CD4-positive, CD25-positive, alpha-beta regulatory T cell (primary cell): Measurements from ENCODE around the gene MELK. TPM values are rescaled to one million over a fixed set of nuclear protein-coding genes. Genes with fewer than 3 reads are reported as not detected.
A peak's percentile ranks its signal among the peaks of the same experiment; 100 is the strongest.

Experiments
- ATAC-seq, 2 donors: fragments of 150-1000 bp; cut with Tn5 transposase; one replicate each; pipeline ENCODE4 v1.10.0; 2021; ENCODE audit warnings: low read depth in 2 of 2, moderate number of reproducible peaks in 2 of 2, moderate library complexity in 1 of 2
- DNase-seq, 3 donors: peaks; one replicate each; pipeline versions ENCODE4 v3.0.0 to v3.0.0-alpha.2; 2012 to 2022; ENCODE audit warnings: mixed read lengths in 1 of 3
- H3K27ac ChIP-seq: one replicate; pipeline ENCODE4 v1.7.0; 2013; ENCODE audit warnings: mild to moderate bottlenecking, low read length; ENCODE audit not compliant: insufficient read depth, poor library complexity, severe bottlenecking
- H3K27me3 ChIP-seq: one replicate; pipeline ENCODE4 v1.7.0; 2013; ENCODE audit warnings: low read length; ENCODE audit not compliant: control insufficient read depth, insufficient read depth
- H3K36me3 ChIP-seq: one replicate; pipeline ENCODE4 v1.7.0; 2013; ENCODE audit warnings: mild to moderate bottlenecking, low read length, moderate library complexity; ENCODE audit not compliant: control insufficient read depth, insufficient read depth
- H3K4me1 ChIP-seq: 2 replicates; pipeline ENCODE4 v1.7.0; 2013; ENCODE audit warnings: mild to moderate bottlenecking, low read length; ENCODE audit not compliant: insufficient read depth, control insufficient read depth, poor library complexity, severe bottlenecking
- H3K4me3 ChIP-seq: one replicate; pipeline ENCODE4 v1.7.0; 2013; ENCODE audit warnings: low read depth, mild to moderate bottlenecking, low read length, moderate library complexity
- H3K9me3 ChIP-seq, 2 experiments: 1 replicate in 1 of 2; 2 replicates in 1 of 2; pipeline ENCODE4 v1.7.0; 2013; ENCODE audit warnings: low read length in 2 of 2, mild to moderate bottlenecking in 1 of 2, moderate library complexity in 1 of 2; ENCODE audit not compliant: control insufficient read depth in 2 of 2
- H3K27ac Mint-ChIP-seq, 3 donors: one replicate each; pipeline ENCODE4 v1.8.0; 2020 to 2022; ENCODE audit warnings: mild to moderate bottlenecking in 3 of 3, mixed read lengths in 3 of 3, moderate library complexity in 2 of 3
- H3K27me3 Mint-ChIP-seq: one replicate; pipeline ENCODE4 v1.8.0; 2022; ENCODE audit warnings: mild to moderate bottlenecking, mixed read lengths
- H3K36me3 Mint-ChIP-seq: one replicate; pipeline ENCODE4 v1.8.0; 2020; ENCODE audit warnings: mixed read lengths
- H3K4me1 Mint-ChIP-seq, 4 donors: one replicate each; pipeline ENCODE4 v1.8.0; 2020 to 2022; ENCODE audit warnings: mixed read lengths in 4 of 4, mild to moderate bottlenecking in 1 of 4
- H3K4me3 Mint-ChIP-seq, 4 donors: one replicate each; pipeline ENCODE4 v1.8.0; 2020 to 2022; ENCODE audit warnings: mild to moderate bottlenecking in 4 of 4, mixed read lengths in 4 of 4, moderate library complexity in 3 of 4
- H3K9me3 Mint-ChIP-seq, 7 donors: one replicate each; pipeline ENCODE4 v1.8.0; 2020 to 2022; ENCODE audit warnings: mixed read lengths in 7 of 7, mild to moderate bottlenecking in 3 of 7, moderate library complexity in 2 of 7
- polyA plus RNA-seq, 4 donors: library from polyadenylated mRNA; unstranded; fragments of 300-500 nt; fragmentation: Illumina TruSeq; gene quantifications; one replicate each; pipeline ENCODE4 v1.2.3, GENCODE V29; 2021
- total RNA-seq: library from RNA; stranded (reverse); gene quantifications from one replicate; pipeline ENCODE4 v1.2.3, GENCODE V29; 2022

MELK gene
- total and polyA plus RNA-seq, 5 donors from 2014 or later: 0.90 to 5.5 (median 2.2) TPM

DNA sequence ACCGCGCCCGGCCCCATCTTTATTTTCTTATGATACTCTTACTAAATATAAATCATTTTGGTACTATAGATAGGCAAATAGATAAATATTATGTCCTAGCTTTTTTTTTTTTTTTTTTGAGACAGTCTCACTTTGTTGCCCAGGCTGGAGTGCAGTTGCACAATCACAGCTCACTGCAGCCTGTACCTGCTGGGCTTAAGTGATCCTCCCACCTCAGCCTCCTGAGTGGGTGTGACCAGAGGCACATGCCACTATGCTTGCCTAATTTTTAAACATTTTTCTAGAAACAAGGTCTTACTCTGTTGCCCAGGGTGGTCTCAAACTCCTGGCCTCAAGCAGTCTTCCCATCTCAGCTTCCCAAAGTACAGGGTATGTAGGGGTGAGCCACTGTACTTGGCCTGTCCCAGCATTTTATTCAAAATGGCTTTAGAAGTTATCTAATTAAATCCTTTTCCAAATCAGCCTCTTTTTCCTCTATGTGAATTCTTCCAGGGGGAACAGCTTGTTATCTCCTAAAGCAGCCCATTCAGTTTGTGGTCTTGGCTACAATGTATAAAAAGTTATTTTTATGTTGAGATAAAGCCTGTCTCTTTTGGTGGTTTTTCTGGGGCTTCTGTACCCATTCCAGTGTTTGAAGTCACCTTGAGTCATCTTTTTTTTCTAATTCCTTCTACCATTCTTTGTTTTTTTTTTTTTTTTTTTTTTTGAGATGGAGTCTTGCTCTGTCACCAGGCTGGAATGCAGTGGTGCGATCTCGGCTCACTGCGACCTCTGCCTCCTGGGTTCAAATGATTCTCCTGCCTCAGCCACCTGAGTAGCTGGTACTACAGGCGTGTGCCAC is 12.1 kb downstream of the MELK start:
- DNase-seq: no peak
- Mint-ChIP-seq H3K27ac (peak overlapping the region in 1 of 3 donors; percentile 59), H3K27me3 (no peaks in the 10 kb centered on the region), H3K9me3 (peaks cover 0 to 2% (median 0%) of the 10 kb centered on the region in 7 donors), H3K4me3 (no peak overlapping the region), H3K4me1 (peaks cover 0 to 24% (median 5%) of the 10 kb centered on the region in 4 donors), H3K36me3 (no peaks in the 10 kb centered on the region)
- Histone ChIP-seq H3K27me3 (no peaks in the 10 kb centered on the region), H3K9me3 (no peaks in the 10 kb centered on the region), H3K27ac (no peak overlapping the region), H3K4me3 (no peak overlapping the region), H3K4me1 (no peaks in the 10 kb centered on the region), H3K36me3 (no peaks in the 10 kb centered on the region)
- no peak for ATAC-seq

- no peaks in the 10 kb centered on the region for H3K36me3 ChIP-seq
- H3K4me3 Mint-ChIP-seq: no peak overlapping the region
- H3K9me3 ChIP-seq: no peaks in the 10 kb centered on the region
- no peak overlapping the region for H3K27ac ChIP-seq
- H3K27me3 ChIP-seq: no peaks in the 10 kb centered on the region
- H3K4me3 ChIP-seq: no peak overlapping the region
- peak overlapping the region in 2 of 3 donors; percentile 39 to 79 for H3K27ac Mint-ChIP-seq
- ATAC-seq (no peak), DNase-seq (no peak)
- H3K4me1 ChIP-seq: no peaks in the 10 kb centered on the region
- no peaks in the 10 kb centered on the region for H3K36me3 Mint-ChIP-seq
- no peaks in the 10 kb centered on the region for H3K27me3 Mint-ChIP-seq
- peaks cover 0 to 5% (median 0%) of the 10 kb centered on the region in 4 donors for H3K4me1 Mint-ChIP-seq
- H3K9me3 Mint-ChIP-seq: no peaks in the 10 kb centered on the region
Measured at GRCh38 chr9:36590231-36590630, 17.5 kb downstream of the MELK start.

GRCh38 chr9:36592801-36593583 is 20.3 kb downstream of the MELK start:
- no peak for DNase-seq
- Histone ChIP-seq H3K9me3 (no peaks in the 10 kb centered on the region), H3K4me1 (no peaks in the 10 kb centered on the region), H3K36me3 (no peaks in the 10 kb centered on the region), H3K27ac (no peak overlapping the region), H3K27me3 (no peaks in the 10 kb centered on the region), H3K4me3 (no peak overlapping the region)
- Mint-ChIP-seq H3K27ac (peak overlapping the region; percentile 0 to 7 (median 0)), H3K4me3 (no peak overlapping the region), H3K27me3 (no peaks in the 10 kb centered on the region), H3K9me3 (no peaks in the 10 kb centered on the region), H3K4me1 (peaks cover 0 to 14% (median 2%) of the 10 kb centered on the region in 4 donors), H3K36me3 (no peaks in the 10 kb centered on the region)
- ATAC-seq: no peak

DNA sequence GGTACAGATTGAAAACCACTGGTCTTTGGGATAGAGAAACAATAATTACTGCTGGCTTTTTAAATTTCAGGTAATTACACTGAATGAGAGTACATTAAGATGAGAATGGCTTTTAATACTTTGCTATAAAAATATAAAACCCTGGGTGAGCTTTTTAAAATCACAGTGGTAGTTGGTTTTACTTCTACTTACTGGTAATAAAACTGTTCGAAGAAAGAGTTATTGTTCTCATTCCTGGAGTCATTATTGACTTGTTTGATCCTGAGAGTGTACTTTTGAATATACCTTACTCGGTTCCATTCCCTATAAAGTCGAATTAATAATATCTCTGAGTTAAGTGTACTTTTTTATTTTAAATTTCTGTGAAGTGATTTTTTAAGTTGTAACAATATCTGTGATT is 21.5 kb downstream of the MELK start:
- no peaks in the 10 kb centered on the region for H3K9me3 Mint-ChIP-seq
- H3K27me3 ChIP-seq: no peaks in the 10 kb centered on the region
- H3K36me3 ChIP-seq: no peaks in the 10 kb centered on the region
- no peaks in the 10 kb centered on the region for H3K9me3 ChIP-seq
- no peak for ATAC-seq
- H3K27ac ChIP-seq: no peak overlapping the region
- no peak for DNase-seq
- H3K4me1 ChIP-seq: no peaks in the 10 kb centered on the region
- H3K27ac Mint-ChIP-seq: no peak overlapping the region
- H3K4me3 ChIP-seq: no peak overlapping the region
- no peak overlapping the region for H3K4me3 Mint-ChIP-seq
- no peaks in the 10 kb centered on the region for H3K36me3 Mint-ChIP-seq
- no peaks in the 10 kb centered on the region for H3K27me3 Mint-ChIP-seq
- peaks cover 0 to 13% (median 2%) of the 10 kb centered on the region in 4 donors for H3K4me1 Mint-ChIP-seq

GRCh38 chr9:36597412-36598178 is 24.9 kb downstream of the MELK start:
- H3K27ac ChIP-seq: no peak overlapping the region
- H3K4me3 ChIP-seq: no peak overlapping the region
- no peaks in the 10 kb centered on the region for H3K9me3 ChIP-seq
- DNase-seq (peak in 2 of 3 donors; percentile 27 to 34), ATAC-seq (peak in 1 of 2 donors; percentile 59)
- Mint-ChIP-seq H3K36me3 (no peaks in the 10 kb centered on the region), H3K9me3 (no peaks in the 10 kb centered on the region), H3K4me1 (peaks cover 0 to 23% (median 4%) of the 10 kb centered on the region in 4 donors), H3K4me3 (no peak overlapping the region), H3K27me3 (no peaks in the 10 kb centered on the region), H3K27ac (peak overlapping the region in 2 of 3 donors; percentile 49 to 66)
- no peaks in the 10 kb centered on the region for H3K36me3 ChIP-seq
- no peaks in the 10 kb centered on the region for H3K27me3 ChIP-seq
- no peaks in the 10 kb centered on the region for H3K4me1 ChIP-seq

DNA sequence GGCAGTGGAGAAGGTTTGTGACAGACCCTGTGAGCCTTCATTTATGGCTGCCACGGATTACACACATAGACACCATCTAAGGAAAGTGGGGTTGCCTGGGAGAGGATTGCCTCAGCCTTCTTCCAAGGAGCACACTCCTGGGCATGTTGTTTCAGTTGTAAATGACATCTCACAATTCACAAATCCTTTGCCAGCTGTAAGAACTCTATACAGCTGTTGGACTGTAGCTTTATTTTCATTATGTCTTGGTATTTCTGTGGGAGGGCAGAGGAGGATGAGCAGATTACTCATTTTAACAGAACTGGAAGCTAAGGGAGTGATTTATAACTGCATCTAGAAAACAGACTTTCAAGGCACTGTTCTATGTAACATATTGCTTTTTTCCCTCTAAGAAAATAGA is 25.6 kb downstream of the MELK start:
- H3K27ac ChIP-seq: no peak overlapping the region
- peak overlapping the region in 2 of 3 donors; percentile 26 to 49 for H3K27ac Mint-ChIP-seq
- no peak overlapping the region for H3K4me3 Mint-ChIP-seq

GRCh38 chr9:36603006-36603405 is 30.3 kb downstream of the MELK start:
- Histone ChIP-seq H3K4me1 (no peaks in the 10 kb centered on the region), H3K27me3 (no peaks in the 10 kb centered on the region), H3K9me3 (no peaks in the 10 kb centered on the region), H3K27ac (no peak overlapping the region), H3K36me3 (peaks cover 3% of the 10 kb centered on the region), H3K4me3 (peak overlapping the region; percentile 81)
- Mint-ChIP-seq H3K4me3 (peak overlapping the region in 3 of 4 donors; percentile 57 to 65 (median 61)), H3K27ac (peak overlapping the region; percentile 63 to 86 (median 82)), H3K27me3 (no peaks in the 10 kb centered on the region), H3K4me1 (peaks cover 0 to 24% (median 7%) of the 10 kb centered on the region in 4 donors), H3K9me3 (peaks cover 0 to 1% (median 0%) of the 10 kb centered on the region in 7 donors), H3K36me3 (no peaks in the 10 kb centered on the region)
- ATAC-seq (no peak), DNase-seq (peak in 1 of 3 donors; percentile 11)

More for the DNA sequence above, 25.6 kb downstream of the MELK start:
- H3K4me3 ChIP-seq: no peak overlapping the region
- no peaks in the 10 kb centered on the region for H3K36me3 ChIP-seq
- no peak for ATAC-seq
- H3K27me3 Mint-ChIP-seq: no peaks in the 10 kb centered on the region
- H3K9me3 ChIP-seq: no peaks in the 10 kb centered on the region
- H3K4me1 Mint-ChIP-seq: peaks cover 0 to 30% (median 7%) of the 10 kb centered on the region in 4 donors
- H3K27me3 ChIP-seq: no peaks in the 10 kb centered on the region
- H3K9me3 Mint-ChIP-seq: no peaks in the 10 kb centered on the region
- no peaks in the 10 kb centered on the region for H3K4me1 ChIP-seq
- no peak for DNase-seq
- no peaks in the 10 kb centered on the region for H3K36me3 Mint-ChIP-seq
